ENCODE measurements around the gene LCAT.

Gene LCAT

GRCh38 chr16:67971111-67971510, 27.2 kb upstream of the LCAT start:
- DNase-seq (ENCODE audit: low read depth): no peak
- no peak overlapping the region for H3K4me3 ChIP-seq (ENCODE audit: low read depth, low read length)

DNA sequence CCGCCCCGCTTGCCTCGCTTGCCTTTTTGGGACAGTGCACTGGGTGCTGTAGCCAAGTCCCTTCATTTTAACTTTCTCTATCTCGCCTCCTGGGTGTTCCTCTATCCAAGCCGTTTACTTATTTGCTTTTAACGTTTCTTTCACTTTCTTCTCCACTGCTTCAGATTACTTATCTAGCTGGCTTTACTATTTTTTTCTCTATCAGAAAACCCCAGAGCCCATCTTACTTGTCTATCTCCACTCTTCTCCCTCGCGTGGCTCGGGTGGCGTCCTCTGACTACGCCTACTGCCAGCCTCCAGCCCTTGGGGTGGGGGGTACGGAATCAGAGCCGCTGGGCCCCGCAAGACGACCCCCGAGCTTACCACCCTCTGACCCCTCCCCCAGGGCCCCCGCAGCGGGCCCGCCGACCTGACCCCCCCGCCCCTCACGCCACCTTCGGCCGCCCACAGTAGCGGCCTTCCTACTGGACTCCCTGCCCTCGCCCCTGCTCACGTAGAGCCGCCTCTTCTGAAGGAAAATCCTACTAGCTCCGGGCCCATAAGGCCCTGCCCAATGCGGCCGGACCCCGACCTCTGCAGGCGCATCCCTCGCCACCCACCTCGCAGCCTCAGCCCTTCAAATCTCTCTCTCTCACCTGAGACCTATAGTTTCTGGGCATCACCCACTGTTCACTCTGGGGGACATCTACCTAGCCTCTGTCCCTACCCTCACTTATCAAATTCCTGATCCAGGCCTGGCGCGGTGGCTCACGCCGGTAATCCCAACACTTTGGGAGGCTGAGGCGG, 25.5 kb upstream of the LCAT start:
- DNase-seq (ENCODE audit: low read depth): no peak

DNA sequence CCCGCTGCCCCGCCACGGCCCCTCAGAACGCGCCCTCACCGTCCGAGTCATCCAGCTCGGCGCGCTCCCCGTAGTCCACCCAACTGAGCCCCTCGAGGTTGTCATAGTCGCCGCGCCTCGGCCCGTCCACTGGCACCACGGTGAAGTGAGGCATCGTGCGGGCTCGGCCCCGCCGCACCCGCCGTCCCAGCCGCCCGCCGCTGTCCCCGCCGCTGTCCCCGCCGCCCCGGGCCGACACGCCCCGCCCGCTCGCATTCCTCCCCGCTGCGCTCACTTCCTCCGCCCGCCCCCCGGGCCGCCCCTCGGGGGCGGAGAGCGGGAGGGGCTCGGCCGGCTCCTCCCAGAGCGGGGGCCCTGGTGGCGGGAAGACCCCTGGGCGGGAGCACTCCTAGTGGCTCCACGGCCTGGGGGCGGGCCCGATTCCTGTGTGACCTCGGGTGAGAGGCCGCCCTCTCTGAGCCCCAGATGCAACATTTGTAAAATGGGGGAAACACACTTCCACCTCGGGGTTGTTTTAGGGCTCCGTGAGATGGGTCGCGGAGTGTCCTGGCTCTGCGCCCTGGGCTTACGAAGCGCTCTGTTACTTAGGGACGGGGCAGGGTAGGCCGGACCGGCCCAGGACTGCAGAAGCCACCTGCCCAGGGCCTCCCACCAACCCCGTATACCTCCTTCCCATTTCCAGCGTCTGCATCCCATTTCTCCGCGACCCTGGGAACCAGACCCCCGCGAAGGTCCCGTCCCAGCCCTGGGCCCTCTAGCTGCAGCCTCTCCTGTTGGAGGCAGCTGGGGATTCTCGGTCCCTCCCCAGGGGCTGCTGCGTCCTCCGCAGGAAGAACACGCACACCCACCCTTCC, 24.7 kb upstream of the LCAT start, which contains the start of gene SLC12A4:
TSS of gene SLC12A4 (minus strand) at position 238 of the 854 bp plus-strand sequence. CDS start at position 154, 84 bp downstream.
- DNase-seq (ENCODE audit: low read depth): peak; percentile 40
- peak within 1 kb of the TSS; percentile 67 for H3K4me3 ChIP-seq (ENCODE audit: low read depth, low read length)

More for the DNA sequence above, 25.5 kb upstream of the LCAT start:
- peak overlapping the region; percentile 67 for H3K4me3 ChIP-seq (ENCODE audit: low read depth, low read length)

- DNase-seq (ENCODE audit: low read depth): no peak
- H3K4me3 ChIP-seq (ENCODE audit: low read depth, low read length): peak overlapping the region; percentile 67
These were observed 24.1 kb upstream of the LCAT start for GRCh38 chr16:67967958-67968399.

GRCh38 chr16:67967183-67967957, 23.4 kb upstream of the LCAT start:
- DNase-seq (ENCODE audit: low read depth): no peak
- H3K4me3 ChIP-seq (ENCODE audit: low read depth, low read length): peak overlapping the region; percentile 67

- no peak for DNase-seq (ENCODE audit: low read depth)
- peak overlapping the region; percentile 67 for H3K4me3 ChIP-seq (ENCODE audit: low read depth, low read length)
These were observed 22.7 kb upstream of the LCAT start for GRCh38 chr16:67966549-67967182.

DNA sequence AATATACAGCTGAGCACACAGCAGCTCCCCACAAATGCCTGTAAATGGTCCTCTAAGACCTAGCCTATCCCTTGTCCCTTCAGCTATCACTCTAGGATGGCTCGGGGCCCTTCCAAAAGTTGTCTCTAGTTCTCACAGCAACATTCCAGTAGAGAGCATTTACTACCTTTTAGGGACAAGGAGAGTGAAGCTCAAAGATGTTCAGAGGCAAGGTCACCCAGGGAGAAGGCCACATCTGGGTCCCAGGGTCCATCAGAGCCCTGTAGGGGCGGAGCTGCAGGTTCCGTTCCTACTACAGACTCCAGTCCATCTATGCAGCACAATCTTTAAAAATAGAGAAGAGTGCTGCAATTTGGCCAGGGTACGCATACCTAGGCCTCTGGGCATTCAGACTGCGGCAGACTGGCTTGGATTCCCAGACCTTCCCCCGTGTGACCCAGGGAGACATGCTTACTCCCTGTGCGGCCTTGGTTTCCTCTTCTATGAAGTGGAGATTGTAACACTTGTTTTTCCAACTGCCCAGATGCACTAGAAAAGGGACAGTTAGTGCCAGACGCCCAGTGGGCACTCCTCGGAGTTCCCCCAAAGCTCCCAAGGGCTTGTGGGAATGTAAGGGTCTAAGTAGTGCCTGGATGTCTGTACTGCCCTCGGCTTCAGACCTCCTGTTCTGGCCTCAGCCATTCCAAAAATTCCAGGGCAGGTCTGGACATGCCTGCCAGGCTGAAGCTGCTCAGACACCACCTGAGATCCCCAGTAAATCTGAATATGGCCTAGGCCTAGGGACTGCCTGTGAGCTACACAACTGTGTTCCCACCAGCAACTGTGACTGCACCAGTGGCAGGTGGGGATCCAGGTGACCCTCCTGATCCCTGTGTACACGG, 22.0 kb upstream of the LCAT start:
- H3K4me3 ChIP-seq (ENCODE audit: low read depth, low read length): peak overlapping the region; percentile 67
- no peak for DNase-seq (ENCODE audit: low read depth)

DNA sequence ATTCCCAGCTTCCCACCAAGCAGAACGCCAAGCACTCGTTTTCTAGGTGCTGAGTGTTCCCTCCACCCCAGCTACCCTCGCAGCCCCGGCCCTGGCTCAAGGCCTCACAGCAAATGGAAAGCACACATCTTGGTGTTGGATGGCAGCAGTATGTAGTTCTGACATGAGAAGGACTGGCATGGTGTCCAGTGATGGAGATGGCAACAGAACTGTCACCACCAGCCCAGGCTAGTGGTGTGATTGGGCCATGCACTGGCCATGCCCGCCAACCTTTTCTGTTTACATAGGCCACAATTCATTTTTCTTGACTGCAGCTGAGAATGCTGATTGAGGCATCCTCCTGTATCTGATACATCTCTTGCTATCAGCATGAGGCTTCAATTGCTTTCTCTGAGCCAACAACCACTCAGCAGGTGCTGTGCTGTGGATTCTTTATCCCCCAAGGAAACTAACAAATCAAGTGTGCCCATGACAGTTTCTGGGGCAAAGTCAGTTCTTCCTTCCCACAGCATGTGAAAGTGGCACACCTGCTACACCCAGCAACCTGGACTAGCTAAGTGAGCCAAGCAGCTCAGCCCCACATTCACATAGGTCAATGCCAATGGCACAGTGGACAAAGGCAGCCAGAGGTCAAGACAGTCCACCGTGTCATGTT, 20.7 kb upstream of the LCAT start:
- DNase-seq (ENCODE audit: low read depth): no peak
- no peak overlapping the region for H3K4me3 ChIP-seq (ENCODE audit: low read depth, low read length)

DNA sequence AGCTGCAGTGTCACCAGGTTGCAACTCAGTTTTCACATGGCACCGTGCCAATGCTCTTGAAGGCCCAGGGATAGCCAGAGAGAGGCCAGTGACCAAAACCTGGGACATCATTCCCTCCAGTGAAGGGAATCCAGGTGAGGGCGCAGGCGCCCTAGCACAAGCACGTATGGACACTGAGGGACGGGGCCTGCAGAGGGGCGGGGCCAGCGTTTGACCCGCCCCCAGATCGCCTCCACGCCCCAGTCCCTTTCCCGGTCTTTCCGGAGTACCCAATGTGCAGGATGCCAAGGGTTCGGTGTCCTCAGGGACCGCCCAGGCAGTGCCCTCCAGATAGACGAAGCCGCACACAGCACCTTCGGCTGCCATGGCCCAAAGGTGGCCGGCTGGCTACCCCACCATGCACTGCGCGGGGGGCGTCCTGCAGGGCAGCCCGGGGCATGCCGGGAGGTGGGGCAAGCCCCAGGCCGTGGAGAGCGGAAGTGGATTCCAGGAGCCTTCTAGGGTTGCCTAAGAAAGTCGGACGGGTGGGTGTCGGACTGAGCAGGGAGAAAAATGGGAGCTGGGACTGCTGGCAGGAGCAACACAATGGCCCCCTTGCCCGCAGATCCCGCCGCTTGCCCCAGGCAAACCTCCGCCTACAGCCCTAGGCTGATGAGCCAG, 19.9 kb upstream of the LCAT start:
- no peak overlapping the region for H3K4me3 ChIP-seq (ENCODE audit: low read depth, low read length)
- DNase-seq (ENCODE audit: low read depth): no peak

GRCh38 chr16:67963292-67963661, 19.4 kb upstream of the LCAT start:
- no peak overlapping the region for H3K4me3 ChIP-seq (ENCODE audit: low read depth, low read length)

GRCh38 chr16:67962135-67962534, 18.2 kb upstream of the LCAT start:
- no peak overlapping the region for H3K4me3 ChIP-seq (ENCODE audit: low read depth, low read length)
- no peak for DNase-seq (ENCODE audit: low read depth)

More at GRCh38 chr16:67963292-67963661, 19.4 kb upstream of the LCAT start:
- DNase-seq (ENCODE audit: low read depth): no peak

GRCh38 chr16:67961551-67961957, 17.6 kb upstream of the LCAT start:
- no peak overlapping the region for H3K4me3 ChIP-seq (ENCODE audit: low read depth, low read length)
- DNase-seq (ENCODE audit: low read depth): no peak

DNA sequence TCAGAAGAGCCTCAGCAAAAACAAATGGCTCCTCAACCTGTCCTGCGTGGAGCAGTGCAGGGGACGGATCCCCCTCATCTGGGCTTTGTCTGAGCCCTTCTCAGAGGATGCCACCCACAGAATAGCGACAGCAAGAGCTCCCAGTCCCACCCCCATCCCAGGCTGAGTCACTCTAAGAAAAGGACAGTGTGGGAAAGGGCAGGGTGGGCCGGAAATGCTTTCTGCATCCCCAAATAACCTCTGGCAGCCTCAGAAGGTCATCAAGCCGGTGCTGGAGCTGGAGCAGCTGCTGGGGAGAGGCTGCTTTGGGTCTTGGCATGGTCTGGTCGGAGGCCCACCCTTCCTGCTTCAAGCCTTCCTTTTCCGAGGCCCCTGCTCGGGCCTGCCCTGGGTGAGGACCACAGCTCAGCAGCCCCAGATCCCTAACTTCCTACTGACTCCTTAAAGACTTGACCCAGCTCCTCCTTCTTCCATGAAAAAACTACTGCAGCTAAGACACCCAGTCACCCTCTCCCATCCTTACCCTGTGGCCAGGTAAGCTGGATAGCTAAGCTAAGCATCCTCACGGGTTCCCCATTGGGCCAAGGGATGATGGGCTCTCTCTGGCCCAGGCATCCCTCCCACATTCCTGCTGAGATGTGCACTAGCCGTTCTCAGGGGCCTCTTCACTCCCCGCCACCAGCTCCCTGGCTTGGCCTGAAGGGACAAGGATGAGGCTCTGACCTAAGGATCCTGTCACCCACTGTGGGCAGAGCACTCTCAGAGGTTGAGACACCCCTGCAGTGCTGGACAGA, 15.8 kb upstream of the LCAT start:
- no peak for DNase-seq (ENCODE audit: low read depth)
- H3K4me3 ChIP-seq (ENCODE audit: low read depth, low read length): no peak overlapping the region

DNA sequence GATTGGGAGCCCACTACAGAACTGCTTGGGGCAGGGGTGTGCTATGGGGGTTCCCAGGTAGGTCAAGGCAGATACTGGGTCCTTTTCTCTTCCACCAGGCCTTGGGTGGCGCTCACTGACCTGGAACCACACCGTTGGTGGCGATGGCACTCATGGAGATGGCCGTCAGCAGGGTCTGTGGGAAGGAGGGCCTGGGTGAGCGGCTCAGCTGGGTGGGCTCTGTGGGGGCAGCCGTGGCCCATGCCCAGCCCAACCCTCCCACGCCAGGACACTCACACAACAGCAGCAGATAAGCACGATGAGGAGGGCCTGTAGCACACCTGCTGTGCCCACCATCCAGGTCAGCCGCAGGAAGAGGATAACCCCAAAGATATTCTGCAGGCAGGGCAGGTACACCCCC, 13.7 kb upstream of the LCAT start:
- DNase-seq (ENCODE audit: low read depth): no peak
- H3K4me3 ChIP-seq (ENCODE audit: low read depth, low read length): no peak overlapping the region

DNA sequence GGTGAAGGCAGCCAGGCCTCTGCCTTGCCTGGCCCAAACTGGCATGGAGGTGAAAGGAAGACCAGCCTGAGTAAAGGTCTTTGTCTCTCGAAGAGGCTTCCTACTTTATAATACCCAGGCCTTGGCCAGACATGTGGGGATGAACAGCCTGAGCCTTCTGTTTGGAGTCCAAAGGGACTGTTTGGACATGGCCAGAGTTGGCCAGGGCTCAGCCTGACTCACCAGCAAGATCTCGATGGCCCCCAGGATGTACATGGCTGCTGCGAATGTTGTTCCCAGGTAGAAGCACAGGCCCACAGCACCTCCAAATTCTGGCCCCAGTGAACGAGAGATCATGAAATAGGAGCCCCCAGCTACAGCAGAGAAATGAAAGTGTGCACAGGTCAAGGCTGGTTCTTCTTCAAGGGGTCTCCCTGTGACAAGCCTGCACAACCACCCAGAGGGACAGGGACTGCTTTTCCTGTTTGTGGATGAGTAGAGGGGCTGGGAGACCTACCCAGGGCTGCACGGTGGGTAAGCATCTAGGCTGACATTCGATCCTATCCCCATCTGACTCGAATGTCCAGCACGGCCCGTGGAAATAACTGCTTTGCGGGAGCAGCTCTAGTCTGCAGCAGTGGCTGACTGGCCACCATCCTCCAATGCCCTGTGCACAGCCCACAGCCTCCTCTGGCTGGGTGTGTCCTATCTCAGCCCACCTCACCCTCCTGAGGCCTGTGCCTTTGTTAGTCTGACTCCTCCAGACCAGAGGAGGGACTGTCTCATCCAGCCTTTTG, 10.7 kb upstream of the LCAT start:
- DNase-seq (ENCODE audit: low read depth): no peak
- no peak overlapping the region for H3K4me3 ChIP-seq (ENCODE audit: low read depth, low read length)
